Activated CD4-positive, alpha-beta T cell treated with anti-CD3 and anti-CD28 coated beads, Interleukin-2, amount 50 U/mL, for 16 hours (primary cell): ENCODE measurements around the gene RGS21.

ENCODE experiments used
- DNase-seq: peaks from one replicate; pipeline ENCODE4 v3.0.0-alpha.2; 2020

RGS21 gene

GRCh38 chr1:192379554-192379953 lies 62.8 kb downstream of the RGS21 start:
- DNase-seq: no peak

GRCh38 chr1:192382758-192383157 lies 66.0 kb downstream of the RGS21 start:
- no peak for DNase-seq

GRCh38 chr1:192386051-192386650 lies 69.4 kb downstream of the RGS21 start:
- DNase-seq: no peak

GRCh38 chr1:192395211-192395610 lies 78.4 kb downstream of the RGS21 start:
- DNase-seq: no peak

- DNase-seq: no peak
Observed at GRCh38 chr1:192395895-192396294, 79.1 kb downstream of the RGS21 start.

- no peak for DNase-seq
Observed at GRCh38 chr1:192399161-192399560, 82.4 kb downstream of the RGS21 start.

GRCh38 chr1:192401825-192402224 lies 85.0 kb downstream of the RGS21 start:
- no peak for DNase-seq

GRCh38 chr1:192402571-192402970 lies 85.8 kb downstream of the RGS21 start:
- DNase-seq: no peak

GRCh38 chr1:192407206-192407605 lies 90.4 kb downstream of the RGS21 start:
- DNase-seq: no peak
